Neural cell (in vitro differentiated cells): Measurements from ENCODE around the gene METAP1D. TPM values are rescaled to one million over a fixed set of nuclear protein-coding genes. Genes with fewer than 3 reads are reported as not detected.

ENCODE experiments used
- H2AFZ ChIP-seq: fragments of 200-600, 300-800 bp; sonication (generic), shearing (Covaris generic); 2 replicates; pipeline ENCODE4 v1.6.0; 2014; ENCODE audit warnings: low read depth, mild to moderate bottlenecking, antibody characterized with exemption, low read length, moderate library complexity
- H3F3A ChIP-seq: fragments of 200-600 bp; shearing (Covaris generic); 2 replicates; pipeline ENCODE4 v1.6.1; 2016; ENCODE audit warnings: mild to moderate bottlenecking, moderate library complexity, mixed read lengths, antibody characterized with exemption, low read length; ENCODE audit not compliant: insufficient read depth, poor library complexity, severe bottlenecking
- H3K27ac ChIP-seq: fragments of 200-600, 300-800 bp; sonication (generic), shearing (Covaris generic); 2 replicates; pipeline ENCODE4 v1.5.1; 2014; ENCODE audit warnings: mild to moderate bottlenecking, low read length, moderate library complexity
- H3K27me3 ChIP-seq: fragments of 300-800, 200-600 bp; sonication (generic), shearing (Covaris generic); 2 replicates; pipeline ENCODE4 v1.6.0; 2014; ENCODE audit warnings: mild to moderate bottlenecking, low read depth, low read length, moderate library complexity; ENCODE audit not compliant: insufficient read depth
- H3K36me3 ChIP-seq: fragments of 300-800, 200-600 bp; sonication (generic), shearing (Covaris generic); 2 replicates; pipeline ENCODE4 v1.5.1; 2014; ENCODE audit warnings: mild to moderate bottlenecking, antibody characterized with exemption, low read length, moderate library complexity; ENCODE audit not compliant: insufficient read depth
- H3K4me2 ChIP-seq: fragments of 300-800, 200-600 bp; sonication (generic), shearing (Covaris generic); 2 replicates; pipeline ENCODE4 v1.6.0; 2014; ENCODE audit warnings: mild to moderate bottlenecking, low read length
- H3K4me3 ChIP-seq: fragments of 300-800, 200-600 bp; sonication (generic), shearing (Covaris generic); 2 replicates; pipeline ENCODE4 v1.5.1; 2014; ENCODE audit warnings: mild to moderate bottlenecking, low read length, moderate library complexity
- H3K79me2 ChIP-seq: fragments of 200-600 bp; shearing (Covaris generic); replicated peaks from 2 replicates; pipeline ENCODE4 v1.6.0; 2014; ENCODE audit warnings: mild to moderate bottlenecking, low read length, moderate library complexity; ENCODE audit not compliant: insufficient read depth
- H3K9ac ChIP-seq: fragments of 300-800, 200-600 bp; sonication (generic), shearing (Covaris generic); 2 replicates; pipeline ENCODE4 v1.6.1; 2016; ENCODE audit warnings: mild to moderate bottlenecking, low read length, mixed read lengths
- H3K9me2 ChIP-seq: fragments of 200-600 bp; shearing (Covaris generic); 2 replicates; pipeline ENCODE4 v1.6.1; 2016; ENCODE audit warnings: mild to moderate bottlenecking, low read length, mixed read lengths; ENCODE audit not compliant: insufficient read depth
- H3K9me3 ChIP-seq: fragments of 200-600, 300-800 bp; sonication (generic), shearing (Covaris generic); 2 replicates; pipeline ENCODE4 v1.6.1; 2016; ENCODE audit warnings: mild to moderate bottlenecking, mixed run types, low read length, moderate library complexity, mixed read lengths
- H4K20me1 ChIP-seq: fragments of 200-600 bp; shearing (Covaris generic); 2 replicates; pipeline ENCODE4 v1.6.1; 2016; ENCODE audit warnings: mild to moderate bottlenecking, mixed run types; ENCODE audit not compliant: insufficient read depth
- CTCF ChIP-seq: fragments of 450-650 bp; IDR thresholded peaks from 2 replicates; pipeline ENCODE4 v1.5.1; 2014; ENCODE audit warnings: antibody characterized with exemption, mild to moderate bottlenecking, moderate library complexity; ENCODE audit not compliant: poor library complexity, severe bottlenecking
- EP300 ChIP-seq: fragments of 450-650 bp; conservative IDR thresholded peaks from 2 replicates; pipeline ENCODE4 v1.6.1; 2014; ENCODE audit warnings: antibody characterized with exemption, mild to moderate bottlenecking, moderate library complexity; ENCODE audit not compliant: poor library complexity, severe bottlenecking
- EZH2 ChIP-seq: fragments of 200-600, 300-800 bp; shearing (Covaris generic), sonication (generic); IDR thresholded peaks from 2 replicates; pipeline ENCODE4 v1.6.1; 2014; ENCODE audit warnings: antibody characterized with exemption, low read length, borderline replicate concordance, mild to moderate bottlenecking; ENCODE audit not compliant: insufficient read depth, poor library complexity, severe bottlenecking
- MXI1 ChIP-seq: fragments of 450-650 bp; conservative IDR thresholded peaks from 2 replicates; pipeline ENCODE4 v1.6.1; 2014; ENCODE audit warnings: antibody characterized with exemption, mild to moderate bottlenecking; ENCODE audit not compliant: poor library complexity, severe bottlenecking
- POLR2AphosphoS5 ChIP-seq: IDR thresholded peaks from 2 replicates; pipeline ENCODE4 v1.6.1; 2012
- RAD21 ChIP-seq: fragments of 450-650 bp; conservative IDR thresholded peaks from 2 replicates; pipeline ENCODE4 v1.6.1; 2014; ENCODE audit warnings: antibody characterized with exemption, mild to moderate bottlenecking, moderate library complexity
- REST ChIP-seq: IDR thresholded peaks from 2 replicates; pipeline ENCODE4 v1.6.1; 2012; ENCODE audit warnings: borderline replicate concordance
- SMC3 ChIP-seq: fragments of 450-650 bp; conservative IDR thresholded peaks from 2 replicates; pipeline ENCODE4 v1.6.1; 2014; ENCODE audit warnings: antibody characterized with exemption, mild to moderate bottlenecking, moderate library complexity; ENCODE audit not compliant: poor library complexity
- TAF1 ChIP-seq: IDR thresholded peaks from 2 replicates; pipeline ENCODE4 v1.6.1; 2012; ENCODE audit warnings: low read depth
- polyA plus RNA-seq: library from polyadenylated mRNA; depleted of rRNA; stranded (reverse); fragments of >200 nt; gene quantifications from 2 replicates; pipeline ENCODE4 v1.2.3, GENCODE V29; 2014

The METAP1D gene
- polyA plus RNA-seq, 1 donor from 2014 or later = 5.4 TPM

- H3K36me3 ChIP-seq = no peaks in the 10 kb centered on the region
- no peaks in the 10 kb centered on the region for H3K27me3 ChIP-seq
- no peak for TF ChIP-seq POLR2AphosphoS5
- no peak for TF ChIP-seq CTCF
- no peak for TF ChIP-seq SMC3
- TF ChIP-seq RAD21 = no peak
- no peaks in the 10 kb centered on the region for H4K20me1 ChIP-seq
- H3K4me3 ChIP-seq = no peak overlapping the region
- H3K4me2 ChIP-seq = no peak overlapping the region
- no peak overlapping the region for H2AFZ ChIP-seq
- H3K9me3 ChIP-seq = no peaks in the 10 kb centered on the region
- H3F3A ChIP-seq = peaks cover 2% of the 10 kb centered on the region
- no peak overlapping the region for H3K27ac ChIP-seq
- no peaks in the 10 kb centered on the region for H3K79me2 ChIP-seq
- H3K9ac ChIP-seq = no peak overlapping the region
- no peaks in the 10 kb centered on the region for H3K9me2 ChIP-seq
These were observed 53.7 kb downstream of the METAP1D start for GRCh38 chr2:172053486-172053885.

- Histone ChIP-seq H3K27ac (no peak overlapping the region), H3K4me3 (no peak overlapping the region), H3K9me3 (no peaks in the 10 kb centered on the region), H3F3A (peaks cover 2% of the 10 kb centered on the region), H3K79me2 (no peaks in the 10 kb centered on the region), H3K9ac (no peak overlapping the region), H2AFZ (no peak overlapping the region), H3K36me3 (no peaks in the 10 kb centered on the region), H4K20me1 (no peaks in the 10 kb centered on the region), H3K9me2 (no peaks in the 10 kb centered on the region), H3K27me3 (no peaks in the 10 kb centered on the region), H3K4me2 (no peak overlapping the region)
- TF ChIP-seq CTCF (no peak), EP300 (no peak), MXI1 (no peak), REST (no peak), POLR2AphosphoS5 (no peak), EZH2 (no peak), SMC3 (no peak), RAD21 (no peak), TAF1 (no peak)
These were observed 56.5 kb downstream of the METAP1D start for GRCh38 chr2:172056293-172056692.
